Fibroblast of mammary gland (primary cell): ENCODE data around the gene FAR2.

Experiments
- DNase-seq: peaks from one replicate; pipeline ENCODE4 v3.0.0-alpha.2; 2010; ENCODE audit warnings: low read depth
- H3K4me3 ChIP-seq: 2 replicates; pipeline ENCODE4 v1.5.1; 2011; ENCODE audit warnings: low read depth, mild to moderate bottlenecking, low read length, moderate library complexity; ENCODE audit not compliant: control insufficient read depth
- CTCF ChIP-seq: conservative IDR thresholded peaks from 2 replicates; pipeline ENCODE4 v1.5.1; 2011; ENCODE audit warnings: low read depth, low read length, inconsistent platforms; ENCODE audit not compliant: control insufficient read depth, insufficient read depth

FAR2 gene

GRCh38 chr12:29152981-29153630, 4.0 kb downstream of the FAR2 start:
- no peak for TF ChIP-seq CTCF
- DNase-seq = no peak
- H3K4me3 ChIP-seq = no peak overlapping the region

- DNase-seq = no peak
- TF ChIP-seq CTCF = no peak
- no peak overlapping the region for H3K4me3 ChIP-seq
These were observed 6.0 kb downstream of the FAR2 start for GRCh38 chr12:29155079-29155478.

- no peak overlapping the region for H3K4me3 ChIP-seq
- no peak for TF ChIP-seq CTCF
- peak; percentile 86 for DNase-seq
These were observed 8.4 kb downstream of the FAR2 start for GRCh38 chr12:29157486-29157946.

- H3K4me3 ChIP-seq = no peak overlapping the region
- no peak for TF ChIP-seq CTCF
- no peak for DNase-seq
These were observed 9.2 kb downstream of the FAR2 start for GRCh38 chr12:29158115-29158763.

GRCh38 chr12:29159661-29160060, 10.6 kb downstream of the FAR2 start:
- no peak overlapping the region for H3K4me3 ChIP-seq
- no peak for TF ChIP-seq CTCF
- no peak for DNase-seq

- no peak overlapping the region for H3K4me3 ChIP-seq
- no peak for TF ChIP-seq CTCF
- DNase-seq = no peak
These were observed 11.2 kb downstream of the FAR2 start for GRCh38 chr12:29160230-29160629.
